ENCODE measurements around the gene NCKAP1. TPM values are rescaled to one million over a fixed set of nuclear protein-coding genes. Genes with fewer than 3 reads are reported as not detected.

NCKAP1 gene
- total RNA-seq, 1 experiment from 2014 or later: 115 TPM

DNA sequence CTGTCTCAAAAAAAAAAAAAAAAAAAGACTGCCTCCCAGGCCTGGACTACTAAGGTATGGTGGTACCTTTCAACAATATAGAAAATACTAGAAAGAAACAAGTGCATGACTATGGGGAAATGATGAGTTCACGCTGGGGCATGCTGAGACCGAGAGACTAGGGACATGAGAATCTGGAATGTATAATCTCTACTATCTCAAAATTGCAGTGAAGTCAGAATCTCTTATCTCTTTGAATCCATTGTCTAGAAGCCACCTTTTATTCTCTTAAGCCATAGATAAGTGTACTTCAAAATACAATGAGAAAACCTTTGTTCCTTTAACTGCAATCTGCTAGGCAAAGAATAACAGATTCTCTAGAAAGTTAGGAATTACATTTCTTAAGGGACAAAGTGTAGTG is 177.4 kb downstream of the NCKAP1 start:
- TF ChIP-seq REST (IDR thresholded peaks at IDR 0.05; ENCODE audit: low read depth): no peak
- no peak for TF ChIP-seq ZNF274 (IDR thresholded peaks at IDR 0.05; ENCODE audit: low read depth, low read length)
- TF ChIP-seq SRF (IDR thresholded peaks at IDR 0.05; ENCODE audit: low read depth): no peak
- no peak for TF ChIP-seq POLR2A (IDR thresholded peaks at IDR 0.05; ENCODE audit: borderline replicate concordance, extremely low read depth, insufficient read depth, insufficient read length)
- no peak for TF ChIP-seq FOSL1 (IDR thresholded peaks at IDR 0.05; ENCODE audit: low read depth)
- TF ChIP-seq, protein P1, sequence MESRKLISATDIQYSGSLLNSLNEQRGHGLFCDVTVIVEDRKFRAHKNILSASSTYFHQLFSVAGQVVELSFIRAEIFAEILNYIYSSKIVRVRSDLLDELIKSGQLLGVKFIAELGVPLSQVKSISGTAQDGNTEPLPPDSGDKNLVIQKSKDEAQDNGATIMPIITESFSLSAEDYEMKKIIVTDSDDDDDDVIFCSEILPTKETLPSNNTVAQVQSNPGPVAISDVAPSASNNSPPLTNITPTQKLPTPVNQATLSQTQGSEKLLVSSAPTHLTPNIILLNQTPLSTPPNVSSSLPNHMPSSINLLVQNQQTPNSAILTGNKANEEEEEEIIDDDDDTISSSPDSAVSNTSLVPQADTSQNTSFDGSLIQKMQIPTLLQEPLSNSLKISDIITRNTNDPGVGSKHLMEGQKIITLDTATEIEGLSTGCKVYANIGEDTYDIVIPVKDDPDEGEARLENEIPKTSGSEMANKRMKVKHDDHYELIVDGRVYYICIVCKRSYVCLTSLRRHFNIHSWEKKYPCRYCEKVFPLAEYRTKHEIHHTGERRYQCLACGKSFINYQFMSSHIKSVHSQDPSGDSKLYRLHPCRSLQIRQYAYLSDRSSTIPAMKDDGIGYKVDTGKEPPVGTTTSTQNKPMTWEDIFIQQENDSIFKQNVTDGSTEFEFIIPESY (IDR thresholded peaks at IDR 0.05; ENCODE audit: extremely low read depth, insufficient replicate concordance, low read length): no peak
- no TSS peak for BruUV-seq (replicated peaks)
- H3K9me2 ChIP-seq (ENCODE audit: insufficient read depth): no peaks in the 10 kb centered on the region
- RAD21 ChIA-PET (ENCODE audit: low non-redundant PET in 1 of 2, low total read pairs in 2 of 2, uncharacterized antibody in 2 of 2, unreplicated experiment in 2 of 2): no interaction called here
- H4K20me1 ChIP-seq (ENCODE audit: insufficient read depth): no peaks in the 10 kb centered on the region
- no peaks in the 10 kb centered on the region for H3K36me3 ChIP-seq (ENCODE audit: control insufficient read depth in 1 of 2, insufficient read depth in 2 of 2, low read length in 2 of 2)
- peaks cover 0 to 5% of the 10 kb centered on the region in 2 experiments; a peak in 1 of 4 replicates for H3K4me1 ChIP-seq (ENCODE audit: control insufficient read depth in 1 of 2, insufficient read depth in 2 of 2, low read length in 2 of 2)
- intact Hi-C loops (cut with micrococcal nuclease): no loop called here
- no peak overlapping the region for H3K27ac ChIP-seq (ENCODE audit: low read depth, low read length)
- POLR2A ChIA-PET: no interaction called here
- CTCF ChIA-PET: interaction anchor here (1.7 kb wide), 1 partner anchor 9 kb away, joined by 3 read pairs; no protein-coding TSS in a partner anchor
- no peaks in the 10 kb centered on the region for H3K79me2 ChIP-seq (ENCODE audit: insufficient read depth, low read length)
- ATAC-seq (no peak), DNase-seq (ENCODE audit: low read depth, low spot score) (no peak)
- no peak overlapping the region for H3K9ac ChIP-seq (ENCODE audit: low read length)
- no peak overlapping the region for H3K4me3 ChIP-seq (replicated peaks in 1 of 2; ENCODE audit: low read depth in 1 of 2, low read length in 2 of 2)
- H3K9me3 ChIP-seq (ENCODE audit: control insufficient read depth in 1 of 2, insufficient read depth in 1 of 2, low read depth in 1 of 2, low read length in 2 of 2): no peaks in the 10 kb centered on the region
- no peak overlapping the region for H2AFZ ChIP-seq (ENCODE audit: low read depth, low read length, poor library complexity, severe bottlenecking)
- H3K4me2 ChIP-seq (ENCODE audit: low read length): no peak overlapping the region
- H3K27me3 ChIP-seq (ENCODE audit: insufficient read depth, low read length): no peaks in the 10 kb centered on the region

Other genes starting within 250 kb of the NCKAP1 start
- 0.49 TPM for gene FRZB, start 171.8 kb downstream of the NCKAP1 start, total RNA-seq (2021; ENCODE audit: unreplicated experiment)
- 2.9 TPM for gene DUSP19, start 40.3 kb upstream of the NCKAP1 start, total RNA-seq (2021; ENCODE audit: unreplicated experiment)
- 33.4 TPM for gene NUP35, start 86.0 kb upstream of the NCKAP1 start, total RNA-seq (2021; ENCODE audit: unreplicated experiment)